NCI-H345 (cell line): ENCODE data around the gene NDUFS4.
"Not testable (repeated sequence)": the region's sequence is repeated elsewhere in the genome, so short reads cannot be mapped to it uniquely, and the experiment has no call there.

Experiments used
- DNase-seq: peaks from one replicate; lab custom pipeline; 2025; lab: John Stamatoyannopoulos, UW

The NDUFS4 gene

GRCh38 chr5:53575101-53575500, 14.7 kb downstream of the NDUFS4 start:
- DNase-seq, result no peak

- no peak for DNase-seq
Measured at GRCh38 chr5:53575831-53576230, 15.4 kb downstream of the NDUFS4 start.

GRCh38 chr5:53576674-53577073, 16.2 kb downstream of the NDUFS4 start:
- no peak for DNase-seq

GRCh38 chr5:53578854-53579253, 18.4 kb downstream of the NDUFS4 start:
- no peak for DNase-seq

- no peak for DNase-seq
Measured at GRCh38 chr5:53580547-53580946, 20.1 kb downstream of the NDUFS4 start.

GRCh38 chr5:53582225-53582624, 21.8 kb downstream of the NDUFS4 start:
- no peak for DNase-seq

- DNase-seq, result no peak
Measured at GRCh38 chr5:53590759-53591158, 30.3 kb downstream of the NDUFS4 start.

GRCh38 chr5:53594419-53594818, 34.0 kb downstream of the NDUFS4 start:
- DNase-seq, result no peak

- DNase-seq, result no peak
Measured at GRCh38 chr5:53597894-53598293, 37.5 kb downstream of the NDUFS4 start.

- DNase-seq, result no peak
Measured at GRCh38 chr5:53601570-53601969, 41.1 kb downstream of the NDUFS4 start.

GRCh38 chr5:53603009-53603687, 42.7 kb downstream of the NDUFS4 start:
- DNase-seq, result no peak

GRCh38 chr5:53604309-53604708, 43.9 kb downstream of the NDUFS4 start:
- DNase-seq, result no peak

- DNase-seq, result no peak
Measured at GRCh38 chr5:53607886-53608285, 47.4 kb downstream of the NDUFS4 start.

GRCh38 chr5:53608897-53609296, 48.5 kb downstream of the NDUFS4 start:
- not testable (repeated sequence) for DNase-seq

- no peak for DNase-seq
Measured at GRCh38 chr5:53613061-53613460, 52.6 kb downstream of the NDUFS4 start.

GRCh38 chr5:53613536-53613935, 53.1 kb downstream of the NDUFS4 start:
- no peak for DNase-seq

- DNase-seq, result no peak
Measured at GRCh38 chr5:53614376-53614885, 54.0 kb downstream of the NDUFS4 start.

- DNase-seq, result no peak
Measured at GRCh38 chr5:53616939-53617549, 56.6 kb downstream of the NDUFS4 start.

GRCh38 chr5:53631251-53631650, 70.8 kb downstream of the NDUFS4 start:
- DNase-seq, result no peak

- no peak for DNase-seq
Measured at GRCh38 chr5:53642061-53642460, 81.6 kb downstream of the NDUFS4 start.

- DNase-seq, result no peak
Measured at GRCh38 chr5:53643445-53643844, 83.0 kb downstream of the NDUFS4 start.

GRCh38 chr5:53645078-53645477, 84.6 kb downstream of the NDUFS4 start:
- DNase-seq, result no peak

- no peak for DNase-seq
Measured at GRCh38 chr5:53649352-53649751, 88.9 kb downstream of the NDUFS4 start.

- DNase-seq, result not testable (repeated sequence)
Measured at GRCh38 chr5:53660573-53660972, 100.1 kb downstream of the NDUFS4 start.
